SW 1271 (cell line): Measurements from ENCODE around the gene SYT17.

Source experiments
- DNase-seq, 2 experiments: peaks; one replicate each; lab custom pipeline; 2025; lab: John Stamatoyannopoulos, UW

SYT17 gene

GRCh38 chr16:19215705-19216104 lies 47.7 kb downstream of the SYT17 start:
- no peak for DNase-seq

- DNase-seq = no peak
Observed at GRCh38 chr16:19218581-19218980, 50.5 kb downstream of the SYT17 start.

GRCh38 chr16:19219836-19220235 lies 51.8 kb downstream of the SYT17 start:
- no peak for DNase-seq

- no peak for DNase-seq
Observed at GRCh38 chr16:19223235-19224170, 55.5 kb downstream of the SYT17 start.

- DNase-seq = no peak
Observed at GRCh38 chr16:19225651-19226050, 57.6 kb downstream of the SYT17 start.

- no peak for DNase-seq
Observed at GRCh38 chr16:19227643-19228042, 59.6 kb downstream of the SYT17 start.

GRCh38 chr16:19228052-19228451 lies 60.0 kb downstream of the SYT17 start:
- DNase-seq = no peak

- no peak for DNase-seq
Observed at GRCh38 chr16:19228575-19228974, 60.5 kb downstream of the SYT17 start.

- no peak for DNase-seq
Observed at GRCh38 chr16:19230575-19230974, 62.5 kb downstream of the SYT17 start.

GRCh38 chr16:19231881-19232280 lies 63.8 kb downstream of the SYT17 start:
- DNase-seq = no peak

GRCh38 chr16:19232988-19233387 lies 64.9 kb downstream of the SYT17 start:
- no peak for DNase-seq

GRCh38 chr16:19235478-19235877 lies 67.4 kb downstream of the SYT17 start:
- no peak for DNase-seq

GRCh38 chr16:19235886-19236285 lies 67.8 kb downstream of the SYT17 start:
- DNase-seq = no peak

- no peak for DNase-seq
Observed at GRCh38 chr16:19236561-19237209, 68.6 kb downstream of the SYT17 start.

- DNase-seq = no peak
Observed at GRCh38 chr16:19238406-19238805, 70.4 kb downstream of the SYT17 start.

GRCh38 chr16:19239511-19240155 lies 71.6 kb downstream of the SYT17 start:
- no peak for DNase-seq

- no peak for DNase-seq
Observed at GRCh38 chr16:19240494-19240893, 72.5 kb downstream of the SYT17 start.

- no peak for DNase-seq
Observed at GRCh38 chr16:19241512-19241911, 73.5 kb downstream of the SYT17 start.

- no peak for DNase-seq
Observed at GRCh38 chr16:19242186-19242585, 74.1 kb downstream of the SYT17 start.

- no peak for DNase-seq
Observed at GRCh38 chr16:19242987-19243575, 75.0 kb downstream of the SYT17 start.

- no peak for DNase-seq
Observed at GRCh38 chr16:19245326-19245925, 77.4 kb downstream of the SYT17 start.

GRCh38 chr16:19252904-19253303 lies 84.9 kb downstream of the SYT17 start:
- DNase-seq = no peak
